Femur (tissue), 1 donor: ENCODE results near the gene RNF166.

Source experiments
- DNase-seq: peaks from one replicate; pipeline ENCODE4 v3.0.0-alpha.2; 2017

Gene RNF166

GRCh38 chr16:88739139-88739976 is 33.1 kb upstream of the RNF166 start:
- DNase-seq: peak; percentile 60

GRCh38 chr16:88738151-88739084 is 32.2 kb upstream of the RNF166 start:
- no peak for DNase-seq

- peak; percentile 85 for DNase-seq
Measured at GRCh38 chr16:88737298-88738150, 31.3 kb upstream of the RNF166 start.

- no peak for DNase-seq
Measured at GRCh38 chr16:88736496-88736895, 30.3 kb upstream of the RNF166 start.

- DNase-seq: no peak
Measured at GRCh38 chr16:88736088-88736487, 29.9 kb upstream of the RNF166 start.

GRCh38 chr16:88735616-88736015 is 29.4 kb upstream of the RNF166 start:
- no peak for DNase-seq

GRCh38 chr16:88735121-88735520 is 28.9 kb upstream of the RNF166 start:
- no peak for DNase-seq

GRCh38 chr16:88734361-88734728 is 28.1 kb upstream of the RNF166 start:
- no peak for DNase-seq

GRCh38 chr16:88733630-88734360 is 27.6 kb upstream of the RNF166 start:
- DNase-seq: no peak

- no peak for DNase-seq
Measured at GRCh38 chr16:88732961-88733294, 26.7 kb upstream of the RNF166 start.

- no peak for DNase-seq
Measured at GRCh38 chr16:88732172-88732960, 26.2 kb upstream of the RNF166 start.

GRCh38 chr16:88731699-88732098 is 25.5 kb upstream of the RNF166 start:
- DNase-seq: no peak

GRCh38 chr16:88730632-88731607 is 24.7 kb upstream of the RNF166 start:
- DNase-seq: peak; percentile 63

GRCh38 chr16:88727871-88728270 is 21.7 kb upstream of the RNF166 start:
- DNase-seq: no peak

- DNase-seq: no peak
Measured at GRCh38 chr16:88726981-88727380, 20.8 kb upstream of the RNF166 start.

GRCh38 chr16:88726408-88726749 is 20.2 kb upstream of the RNF166 start:
- no peak for DNase-seq

- no peak for DNase-seq
Measured at GRCh38 chr16:88725609-88726407, 19.6 kb upstream of the RNF166 start.

GRCh38 chr16:88724855-88725555 is 18.8 kb upstream of the RNF166 start:
- DNase-seq: no peak

GRCh38 chr16:88723911-88724310 is 17.7 kb upstream of the RNF166 start:
- DNase-seq: no peak
